Neural progenitor cell (in vitro differentiated cells): ENCODE measurements around the gene S100B. TPM values are rescaled to one million over a fixed set of nuclear protein-coding genes. Genes with fewer than 3 reads are reported as not detected.
A peak's percentile ranks its signal among the peaks of the same experiment; 100 is the strongest.

Experiments
- DNase-seq: peaks from one replicate; pipeline ENCODE4 v3.0.0-alpha.2; 2016; ENCODE audit warnings: low spot score
- H2AFZ ChIP-seq: fragments of 200-600 bp; sonication (generic); replicated peaks from 2 replicates; pipeline ENCODE4 v1.6.1; 2016; ENCODE audit warnings: antibody characterized with exemption
- H3F3A ChIP-seq: fragments of 200-600 bp; sonication (generic); 2 replicates; pipeline ENCODE4 v1.6.1; 2016; ENCODE audit warnings: antibody characterized with exemption, low read depth
- H3K27ac ChIP-seq: fragments of 200-600 bp; sonication (generic); 2 replicates; pipeline ENCODE4 v1.5.1; 2016; ENCODE audit warnings: mild to moderate bottlenecking
- H3K27me3 ChIP-seq: fragments of 200-600 bp; sonication (generic); 2 replicates; pipeline ENCODE4 v1.6.1; 2016; ENCODE audit warnings: mild to moderate bottlenecking, moderate library complexity
- H3K36me3 ChIP-seq: fragments of 200-600 bp; sonication (generic); 2 replicates; pipeline ENCODE4 v1.5.1; 2016
- H3K4me1 ChIP-seq: fragments of 200-600 bp; sonication (generic); 2 replicates; pipeline ENCODE4 v1.6.1; 2016; ENCODE audit warnings: mixed run types
- H3K4me2 ChIP-seq: fragments of 200-600 bp; sonication (generic); 2 replicates; pipeline ENCODE4 v1.6.1; 2016
- H3K4me3 ChIP-seq: fragments of 200-600 bp; sonication (generic); 2 replicates; pipeline ENCODE4 v1.5.1; 2016
- H3K79me2 ChIP-seq: fragments of 200-600 bp; sonication (generic); 2 replicates; pipeline ENCODE4 v1.6.1; 2016; ENCODE audit warnings: low read depth
- H3K9ac ChIP-seq: fragments of 200-600 bp; sonication (generic); 2 replicates; pipeline ENCODE4 v1.6.1; 2016
- H3K9me3 ChIP-seq: fragments of 200-600 bp; sonication (generic); 2 replicates; pipeline ENCODE4 v1.5.1; 2016; ENCODE audit warnings: low read depth
- H4K20me1 ChIP-seq: fragments of 200-600 bp; sonication (generic); 2 replicates; pipeline ENCODE4 v1.6.1; 2016; ENCODE audit warnings: low read depth
- H3K27ac Mint-ChIP-seq: 3 replicates; pipeline ENCODE4 v1.8.0; 2021; ENCODE audit warnings: mixed read lengths
- H3K27me3 Mint-ChIP-seq: 2 replicates; pipeline ENCODE4 v1.8.0; 2022; ENCODE audit warnings: low read depth, mild to moderate bottlenecking, inconsistent platforms, moderate library complexity, mixed read lengths; ENCODE audit not compliant: insufficient read depth
- H3K36me3 Mint-ChIP-seq: 3 replicates; pipeline ENCODE4 v1.8.0; 2021; ENCODE audit warnings: mixed read lengths
- H3K4me1 Mint-ChIP-seq: 3 replicates; pipeline ENCODE4 v1.8.0; 2021; ENCODE audit warnings: mixed read lengths
- H3K4me3 Mint-ChIP-seq: 3 replicates; pipeline ENCODE4 v1.8.0; 2021; ENCODE audit warnings: mild to moderate bottlenecking, moderate library complexity, mixed read lengths
- H3K9me3 Mint-ChIP-seq: 3 replicates; pipeline ENCODE4 v1.8.0; 2020; ENCODE audit warnings: mixed read lengths
- EZH2 ChIP-seq: fragments of 200-600 bp; sonication (generic); IDR thresholded peaks from 2 replicates; pipeline ENCODE4 v1.6.1; 2017; ENCODE audit warnings: antibody characterized with exemption, mild to moderate bottlenecking, moderate library complexity
- EZH2phosphoT487 ChIP-seq: fragments of 200-600 bp; sonication (generic); IDR thresholded peaks from 2 replicates; pipeline ENCODE4 v1.6.1; 2017; ENCODE audit warnings: antibody characterized with exemption
- total RNA-seq: library from RNA; depleted of rRNA; stranded (reverse); fragments of >200 nt; gene quantifications from 2 replicates; pipeline ENCODE4 v1.2.3, GENCODE V29; 2015; ENCODE audit warnings: low replicate concordance
- TF ChIP-seq, protein P1 (sequence below): fragments of 200-600 bp; sonication (generic); IDR thresholded peaks from 2 replicates; pipeline ENCODE4 v1.5.1; 2017; ENCODE audit warnings: antibody characterized with exemption, mild to moderate bottlenecking

S100B gene
- total RNA-seq, 1 donor from 2014 or later: 0.60 TPM

DNA sequence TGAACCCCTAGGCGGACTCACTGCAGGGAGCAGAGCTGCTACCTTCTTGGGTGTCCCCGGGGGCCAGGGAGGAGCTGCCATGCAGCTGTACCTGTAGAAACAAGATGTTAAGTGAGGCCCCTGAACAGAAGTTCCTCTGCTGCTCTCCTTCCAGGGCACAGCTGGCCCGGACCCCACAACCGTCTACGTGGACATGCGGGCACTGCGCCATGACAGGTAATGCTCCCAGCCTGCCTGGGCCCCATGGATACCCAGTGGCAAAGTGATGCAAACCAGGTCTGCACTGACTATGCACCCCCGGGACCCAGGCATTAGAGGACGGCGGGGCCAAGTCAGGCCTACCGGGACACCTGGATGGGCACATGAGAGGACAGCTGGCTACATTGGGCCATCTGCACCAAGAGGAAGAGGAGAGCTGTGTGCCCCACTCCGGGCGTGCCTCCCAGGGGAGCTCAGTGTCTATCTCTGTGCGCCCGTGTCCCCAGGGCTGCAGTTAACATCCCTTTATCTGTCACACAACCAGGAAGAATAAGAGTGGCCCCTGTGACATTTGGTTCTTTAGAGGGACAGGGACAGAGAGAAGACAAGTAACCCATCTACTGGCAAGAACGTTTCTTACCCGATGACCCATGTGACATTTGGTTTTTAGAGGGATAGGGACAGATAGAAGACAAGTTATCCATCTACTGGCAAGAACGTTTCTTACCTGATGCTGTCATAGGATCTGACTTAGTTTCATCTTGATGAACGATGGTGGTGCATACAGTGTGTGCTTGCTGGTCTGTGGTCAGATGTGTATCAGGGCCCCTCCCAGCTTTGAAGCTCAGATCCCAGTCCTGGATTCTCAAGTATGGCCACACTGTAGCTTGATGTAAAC, 44.1 kb downstream of the S100B start:
- no peak overlapping the region for H3K27ac ChIP-seq
- Mint-ChIP-seq H3K4me1 (peaks cover 6% of the 10 kb centered on the region), H3K9me3 (no peaks in the 10 kb centered on the region), H3K4me3 (no peak overlapping the region), H3K27ac (no peak overlapping the region), H3K27me3 (no peaks in the 10 kb centered on the region), H3K36me3 (peaks cover 38% of the 10 kb centered on the region)
- no peaks in the 10 kb centered on the region for H3F3A ChIP-seq
- no peaks in the 10 kb centered on the region for H3K9me3 ChIP-seq
- no peak for DNase-seq
- H3K36me3 ChIP-seq: no peaks in the 10 kb centered on the region
- H3K4me2 ChIP-seq: no peak overlapping the region
- H4K20me1 ChIP-seq: no peaks in the 10 kb centered on the region
- no peaks in the 10 kb centered on the region for H3K4me1 ChIP-seq
- no peak for TF ChIP-seq EZH2phosphoT487
- TF ChIP-seq, protein P1, sequence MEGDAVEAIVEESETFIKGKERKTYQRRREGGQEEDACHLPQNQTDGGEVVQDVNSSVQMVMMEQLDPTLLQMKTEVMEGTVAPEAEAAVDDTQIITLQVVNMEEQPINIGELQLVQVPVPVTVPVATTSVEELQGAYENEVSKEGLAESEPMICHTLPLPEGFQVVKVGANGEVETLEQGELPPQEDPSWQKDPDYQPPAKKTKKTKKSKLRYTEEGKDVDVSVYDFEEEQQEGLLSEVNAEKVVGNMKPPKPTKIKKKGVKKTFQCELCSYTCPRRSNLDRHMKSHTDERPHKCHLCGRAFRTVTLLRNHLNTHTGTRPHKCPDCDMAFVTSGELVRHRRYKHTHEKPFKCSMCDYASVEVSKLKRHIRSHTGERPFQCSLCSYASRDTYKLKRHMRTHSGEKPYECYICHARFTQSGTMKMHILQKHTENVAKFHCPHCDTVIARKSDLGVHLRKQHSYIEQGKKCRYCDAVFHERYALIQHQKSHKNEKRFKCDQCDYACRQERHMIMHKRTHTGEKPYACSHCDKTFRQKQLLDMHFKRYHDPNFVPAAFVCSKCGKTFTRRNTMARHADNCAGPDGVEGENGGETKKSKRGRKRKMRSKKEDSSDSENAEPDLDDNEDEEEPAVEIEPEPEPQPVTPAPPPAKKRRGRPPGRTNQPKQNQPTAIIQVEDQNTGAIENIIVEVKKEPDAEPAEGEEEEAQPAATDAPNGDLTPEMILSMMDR: no peak
- no peak for TF ChIP-seq EZH2
- H3K9ac ChIP-seq: no peak overlapping the region
- H3K79me2 ChIP-seq: no peaks in the 10 kb centered on the region
- H3K27me3 ChIP-seq: no peaks in the 10 kb centered on the region
- no peak overlapping the region for H3K4me3 ChIP-seq
- no peak overlapping the region for H2AFZ ChIP-seq

DNA sequence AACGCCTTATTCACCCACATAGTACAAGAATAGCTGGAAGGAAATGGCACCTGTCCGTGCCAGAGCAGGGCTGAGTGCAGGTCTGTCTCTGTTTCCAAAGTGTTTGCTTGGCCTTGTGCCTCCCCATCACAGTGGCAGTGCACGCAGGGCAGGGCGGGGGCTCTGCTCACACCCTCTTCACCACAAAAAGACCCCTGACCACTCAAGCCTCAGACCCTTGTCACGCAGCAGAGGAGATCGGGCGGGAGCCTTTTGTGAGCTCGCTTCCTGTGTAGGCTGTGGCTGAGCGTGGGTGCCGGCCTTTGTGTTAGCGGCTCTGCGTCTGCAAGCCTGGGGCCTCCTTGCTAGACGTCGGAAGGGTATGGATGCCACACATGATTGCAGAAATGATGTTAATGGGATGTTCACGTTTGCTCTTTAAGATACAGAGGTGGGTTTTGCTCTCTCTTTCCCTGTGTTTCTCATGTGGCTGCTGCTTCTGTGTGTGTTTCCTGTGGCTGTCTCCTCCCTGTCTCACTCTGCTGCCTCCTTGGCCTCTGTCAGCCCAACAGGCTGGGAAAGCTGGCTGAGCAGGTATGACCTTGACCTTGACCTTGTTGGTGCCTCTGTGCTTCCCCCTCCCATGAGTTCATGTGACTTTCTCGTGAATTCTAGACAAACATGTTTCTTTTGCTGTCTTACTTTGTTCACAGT, 45.4 kb downstream of the S100B start:
- TF ChIP-seq, protein P1: no peak
- no peak for TF ChIP-seq EZH2
- no peak for TF ChIP-seq EZH2phosphoT487
- no peak overlapping the region for H2AFZ ChIP-seq
- no peaks in the 10 kb centered on the region for H3F3A ChIP-seq
- no peaks in the 10 kb centered on the region for H3K27me3 ChIP-seq
- no peaks in the 10 kb centered on the region for H3K9me3 ChIP-seq
- Mint-ChIP-seq H3K27me3 (no peaks in the 10 kb centered on the region), H3K27ac (peak overlapping the region; percentile 58), H3K4me1 (peaks cover 6% of the 10 kb centered on the region), H3K36me3 (peaks cover 33% of the 10 kb centered on the region), H3K9me3 (no peaks in the 10 kb centered on the region), H3K4me3 (no peak overlapping the region)
- H3K4me2 ChIP-seq: no peak overlapping the region
- no peaks in the 10 kb centered on the region for H4K20me1 ChIP-seq
- H3K4me3 ChIP-seq: no peak overlapping the region
- H3K27ac ChIP-seq: no peak overlapping the region
- no peaks in the 10 kb centered on the region for H3K36me3 ChIP-seq
- H3K9ac ChIP-seq: no peak overlapping the region
- H3K79me2 ChIP-seq: no peaks in the 10 kb centered on the region
- no peaks in the 10 kb centered on the region for H3K4me1 ChIP-seq
- DNase-seq: no peak

- no peaks in the 10 kb centered on the region for H3F3A ChIP-seq
- no peaks in the 10 kb centered on the region for H3K79me2 ChIP-seq
- H3K27ac ChIP-seq: no peak overlapping the region
- peaks cover 38% of the 10 kb centered on the region for H3K36me3 Mint-ChIP-seq
- no peak overlapping the region for H3K9ac ChIP-seq
- H3K4me3 ChIP-seq: no peak overlapping the region
- H3K27me3 Mint-ChIP-seq: no peaks in the 10 kb centered on the region
- H4K20me1 ChIP-seq: no peaks in the 10 kb centered on the region
- H3K4me1 Mint-ChIP-seq: peaks cover 6% of the 10 kb centered on the region
- H3K27me3 ChIP-seq: no peaks in the 10 kb centered on the region
- no peaks in the 10 kb centered on the region for H3K36me3 ChIP-seq
- H3K4me2 ChIP-seq: no peak overlapping the region
- H3K4me3 Mint-ChIP-seq: no peak overlapping the region
- TF ChIP-seq, protein P1: no peak
- no peak for TF ChIP-seq EZH2
- no peak for TF ChIP-seq EZH2phosphoT487
- no peak overlapping the region for H2AFZ ChIP-seq
- no peak overlapping the region for H3K27ac Mint-ChIP-seq
- no peak for DNase-seq
- H3K4me1 ChIP-seq: no peaks in the 10 kb centered on the region
- no peaks in the 10 kb centered on the region for H3K9me3 Mint-ChIP-seq
- H3K9me3 ChIP-seq: no peaks in the 10 kb centered on the region
Observed at GRCh38 chr21:46557919-46558392, 46.9 kb downstream of the S100B start.
